ENCODE data around the gene SPIN2B. TPM values are rescaled to one million over a fixed set of nuclear protein-coding genes. Genes with fewer than 3 reads are reported as not detected.
A peak's percentile ranks its signal among the peaks of the same experiment; 100 is the strongest.

SPIN2B gene
- total and polyA plus RNA-seq, 9 of the 15 experiments (the other 6 are each of a cell fraction or from before 2014, with no cell fraction given) = 6.2 to 23.7 (median 15.2) TPM

DNA sequence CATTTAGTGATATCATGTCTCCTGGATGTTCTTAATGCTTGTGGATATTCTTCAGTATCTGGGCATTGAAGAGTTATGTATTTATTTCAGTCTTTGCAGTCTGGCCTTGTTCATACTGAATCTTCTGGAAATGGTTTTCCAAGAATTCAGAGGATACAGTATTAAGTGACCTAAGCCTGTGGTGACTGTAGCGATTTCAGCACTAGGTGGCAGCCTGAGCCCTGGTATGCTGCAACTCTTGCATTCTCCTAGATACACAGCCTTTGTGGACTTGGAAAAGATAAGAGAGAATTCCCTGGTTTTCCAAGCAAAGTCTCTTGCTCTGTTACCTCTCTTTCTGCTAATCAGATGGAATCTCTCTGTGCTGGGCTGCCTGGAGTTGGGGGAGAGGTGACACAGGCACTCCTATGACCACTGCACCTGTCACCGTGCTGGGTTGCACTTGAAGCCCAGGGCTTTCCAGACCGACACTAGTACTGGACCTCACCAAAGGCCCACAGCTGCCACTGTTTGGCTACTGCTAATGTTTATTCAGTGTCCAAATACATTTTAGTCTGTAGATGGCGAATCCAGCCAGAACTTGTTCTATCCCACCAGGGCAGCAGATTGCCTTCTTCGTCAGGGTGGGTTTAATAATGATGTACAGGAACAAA is 35.2 kb upstream of the SPIN2B start (continued):
- TF ChIP-seq, protein P1, sequence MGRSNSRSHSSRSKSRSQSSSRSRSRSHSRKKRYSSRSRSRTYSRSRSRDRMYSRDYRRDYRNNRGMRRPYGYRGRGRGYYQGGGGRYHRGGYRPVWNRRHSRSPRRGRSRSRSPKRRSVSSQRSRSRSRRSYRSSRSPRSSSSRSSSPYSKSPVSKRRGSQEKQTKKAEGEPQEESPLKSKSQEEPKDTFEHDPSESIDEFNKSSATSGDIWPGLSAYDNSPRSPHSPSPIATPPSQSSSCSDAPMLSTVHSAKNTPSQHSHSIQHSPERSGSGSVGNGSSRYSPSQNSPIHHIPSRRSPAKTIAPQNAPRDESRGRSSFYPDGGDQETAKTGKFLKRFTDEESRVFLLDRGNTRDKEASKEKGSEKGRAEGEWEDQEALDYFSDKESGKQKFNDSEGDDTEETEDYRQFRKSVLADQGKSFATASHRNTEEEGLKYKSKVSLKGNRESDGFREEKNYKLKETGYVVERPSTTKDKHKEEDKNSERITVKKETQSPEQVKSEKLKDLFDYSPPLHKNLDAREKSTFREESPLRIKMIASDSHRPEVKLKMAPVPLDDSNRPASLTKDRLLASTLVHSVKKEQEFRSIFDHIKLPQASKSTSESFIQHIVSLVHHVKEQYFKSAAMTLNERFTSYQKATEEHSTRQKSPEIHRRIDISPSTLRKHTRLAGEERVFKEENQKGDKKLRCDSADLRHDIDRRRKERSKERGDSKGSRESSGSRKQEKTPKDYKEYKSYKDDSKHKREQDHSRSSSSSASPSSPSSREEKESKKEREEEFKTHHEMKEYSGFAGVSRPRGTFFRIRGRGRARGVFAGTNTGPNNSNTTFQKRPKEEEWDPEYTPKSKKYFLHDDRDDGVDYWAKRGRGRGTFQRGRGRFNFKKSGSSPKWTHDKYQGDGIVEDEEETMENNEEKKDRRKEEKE (IDR thresholded peaks at IDR 0.05; ENCODE audit: borderline replicate concordance in 1 of 2, control insufficient read depth in 1 of 2, low read depth in 2 of 2, low read length in 1 of 2) = no peak
- peak; percentile 12 to 61; a peak in 2 of 4 replicates for TF ChIP-seq RAD21 (CRISPR knock-in tag; conservative IDR thresholded peaks at IDR 0.05 in 1 of 2, IDR thresholded peaks at IDR 0.05 in 1 of 2)
- TF ChIP-seq CTCF (IDR thresholded peaks at IDR 0.05 in 2 of 3, conservative IDR thresholded peaks at IDR 0.05 in 1 of 3; ENCODE audit: insufficient read depth in 2 of 3, low read depth in 1 of 3, low read length in 3 of 3) = peak; percentile 40 to 56 (median 46); a peak in 5 of 6 replicates
- no peak for TF ChIP-seq CBFA2T2 (conservative IDR thresholded peaks at IDR 0.05)
- TF ChIP-seq U2AF1 (optimal IDR thresholded peaks at IDR 0.05; ENCODE audit: low read depth, low read length) = no peak
- TF ChIP-seq, protein P2, sequence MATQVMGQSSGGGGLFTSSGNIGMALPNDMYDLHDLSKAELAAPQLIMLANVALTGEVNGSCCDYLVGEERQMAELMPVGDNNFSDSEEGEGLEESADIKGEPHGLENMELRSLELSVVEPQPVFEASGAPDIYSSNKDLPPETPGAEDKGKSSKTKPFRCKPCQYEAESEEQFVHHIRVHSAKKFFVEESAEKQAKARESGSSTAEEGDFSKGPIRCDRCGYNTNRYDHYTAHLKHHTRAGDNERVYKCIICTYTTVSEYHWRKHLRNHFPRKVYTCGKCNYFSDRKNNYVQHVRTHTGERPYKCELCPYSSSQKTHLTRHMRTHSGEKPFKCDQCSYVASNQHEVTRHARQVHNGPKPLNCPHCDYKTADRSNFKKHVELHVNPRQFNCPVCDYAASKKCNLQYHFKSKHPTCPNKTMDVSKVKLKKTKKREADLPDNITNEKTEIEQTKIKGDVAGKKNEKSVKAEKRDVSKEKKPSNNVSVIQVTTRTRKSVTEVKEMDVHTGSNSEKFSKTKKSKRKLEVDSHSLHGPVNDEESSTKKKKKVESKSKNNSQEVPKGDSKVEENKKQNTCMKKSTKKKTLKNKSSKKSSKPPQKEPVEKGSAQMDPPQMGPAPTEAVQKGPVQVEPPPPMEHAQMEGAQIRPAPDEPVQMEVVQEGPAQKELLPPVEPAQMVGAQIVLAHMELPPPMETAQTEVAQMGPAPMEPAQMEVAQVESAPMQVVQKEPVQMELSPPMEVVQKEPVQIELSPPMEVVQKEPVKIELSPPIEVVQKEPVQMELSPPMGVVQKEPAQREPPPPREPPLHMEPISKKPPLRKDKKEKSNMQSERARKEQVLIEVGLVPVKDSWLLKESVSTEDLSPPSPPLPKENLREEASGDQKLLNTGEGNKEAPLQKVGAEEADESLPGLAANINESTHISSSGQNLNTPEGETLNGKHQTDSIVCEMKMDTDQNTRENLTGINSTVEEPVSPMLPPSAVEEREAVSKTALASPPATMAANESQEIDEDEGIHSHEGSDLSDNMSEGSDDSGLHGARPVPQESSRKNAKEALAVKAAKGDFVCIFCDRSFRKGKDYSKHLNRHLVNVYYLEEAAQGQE (IDR thresholded peaks at IDR 0.05; ENCODE audit: borderline replicate concordance) = 0 out of 2 replicates have a peak, but pooled peaks have one; percentile 13
- TF ChIP-seq, protein P2 (CRISPR knock-in tag; IDR thresholded peaks at IDR 0.05; ENCODE audit: low read depth) = no peak
- no peak for TF ChIP-seq ZNF253 (CRISPR knock-in tag; conservative IDR thresholded peaks at IDR 0.05)

Data from K562 (cell line).